DOHH2 (cell line): ENCODE measurements around the gene DCAF4.

Experiments used
- H3F3A ChIP-seq: fragments of 200-600 bp; sonication (generic), shearing (Covaris generic); 2 replicates; pipeline ENCODE4 v1.6.0; 2016; ENCODE audit warnings: antibody characterized with exemption, mild to moderate bottlenecking; ENCODE audit not compliant: control insufficient read depth, insufficient read depth
- H3K27ac ChIP-seq: fragments of 200-600 bp; sonication (generic); 2 replicates; pipeline ENCODE4 v1.5.1; 2014; ENCODE audit warnings: low read depth, mild to moderate bottlenecking, low read length, moderate library complexity
- H3K27me3 ChIP-seq: fragments of 200-600 bp; sonication (generic); 2 replicates; pipeline ENCODE4 v1.6.1; 2014; ENCODE audit warnings: mild to moderate bottlenecking, low read length, mixed read lengths; ENCODE audit not compliant: control insufficient read depth
- H3K36me3 ChIP-seq: fragments of 200-600 bp; sonication (generic); 2 replicates; pipeline ENCODE4 v1.6.1; 2014; ENCODE audit warnings: mild to moderate bottlenecking, low read length, moderate library complexity, mixed read lengths; ENCODE audit not compliant: control insufficient read depth
- H3K4me1 ChIP-seq: fragments of 200-600 bp; sonication (generic); 2 replicates; pipeline ENCODE4 v1.6.1; 2014; ENCODE audit warnings: mild to moderate bottlenecking, low read length, mixed read lengths; ENCODE audit not compliant: control insufficient read depth
- H3K4me2 ChIP-seq: fragments of 200-600 bp; sonication (generic); 2 replicates; pipeline ENCODE4 v1.6.0; 2014; ENCODE audit warnings: mild to moderate bottlenecking, low read length, moderate library complexity
- H3K4me3 ChIP-seq: fragments of 200-600 bp; sonication (generic); 2 replicates; pipeline ENCODE4 v1.5.1; 2014; ENCODE audit warnings: mild to moderate bottlenecking, low read length, mixed read lengths
- H3K79me2 ChIP-seq: fragments of 200-600 bp; sonication (generic); 2 replicates; pipeline ENCODE4 v1.6.1; 2014; ENCODE audit warnings: mild to moderate bottlenecking, low read length, mixed read lengths; ENCODE audit not compliant: control insufficient read depth
- H3K9me2 ChIP-seq: fragments of 200-600 bp; sonication (generic); replicated peaks from 2 replicates; pipeline ENCODE4 v1.6.1; 2014; ENCODE audit warnings: mild to moderate bottlenecking, low read length, mixed read lengths; ENCODE audit not compliant: control insufficient read depth
- H3K9me3 ChIP-seq: fragments of 200-600 bp; sonication (generic); 2 replicates; pipeline ENCODE4 v1.6.1; 2014; ENCODE audit warnings: antibody characterized with exemption, low read length, mixed read lengths; ENCODE audit not compliant: control insufficient read depth, insufficient read depth
- H4K20me1 ChIP-seq: fragments of 200-600 bp; sonication (generic); 2 replicates; pipeline ENCODE4 v1.6.0; 2014; ENCODE audit warnings: low read depth, mild to moderate bottlenecking, antibody characterized with exemption, low read length, moderate library complexity; ENCODE audit not compliant: control insufficient read depth, insufficient read depth
- CTCF ChIP-seq: fragments of 200-600 bp; sonication (generic); IDR thresholded peaks from one replicate; pipeline ENCODE4 v1.5.1; 2014; ENCODE audit warnings: antibody characterized with exemption, mild to moderate bottlenecking, low read depth, low read length; ENCODE audit not compliant: poor library complexity, severe bottlenecking
- EZH2phosphoT487 ChIP-seq: fragments of 200-600 bp; sonication (generic); IDR thresholded peaks from 2 replicates; pipeline ENCODE4 v1.6.1; 2017; ENCODE audit warnings: borderline replicate concordance, mild to moderate bottlenecking, antibody characterized with exemption, low read length, moderate library complexity, mixed read lengths

Gene DCAF4

GRCh38 chr14:72902801-72903530 is 23.3 kb upstream of the DCAF4 start:
- no peaks in the 10 kb centered on the region for H3K4me1 ChIP-seq
- TF ChIP-seq CTCF = no peak
- no peak for TF ChIP-seq EZH2phosphoT487

GRCh38 chr14:72903716-72904115 is 22.5 kb upstream of the DCAF4 start:
- H3K36me3 ChIP-seq = no peaks in the 10 kb centered on the region
- H4K20me1 ChIP-seq = no peaks in the 10 kb centered on the region
- peaks cover 15% of the 10 kb centered on the region for H3K27me3 ChIP-seq
- H3K9me3 ChIP-seq = no peaks in the 10 kb centered on the region
- no peaks in the 10 kb centered on the region for H3K4me1 ChIP-seq
- H3K27ac ChIP-seq = no peak overlapping the region
- no peak overlapping the region for H3K4me3 ChIP-seq
- H3K9me2 ChIP-seq = no peaks in the 10 kb centered on the region
- no peak overlapping the region for H3K4me2 ChIP-seq
- no peaks in the 10 kb centered on the region for H3F3A ChIP-seq
- no peaks in the 10 kb centered on the region for H3K79me2 ChIP-seq
- no peak for TF ChIP-seq EZH2phosphoT487
- no peak for TF ChIP-seq CTCF

More at GRCh38 chr14:72902801-72903530, 23.3 kb upstream of the DCAF4 start:
- H3K27me3 ChIP-seq = peaks cover 15% of the 10 kb centered on the region
- H3K9me2 ChIP-seq = no peaks in the 10 kb centered on the region
- no peaks in the 10 kb centered on the region for H3K9me3 ChIP-seq
- H3K4me3 ChIP-seq = no peak overlapping the region
- H3K79me2 ChIP-seq = no peaks in the 10 kb centered on the region
- H3F3A ChIP-seq = no peaks in the 10 kb centered on the region
- H3K4me2 ChIP-seq = no peak overlapping the region
- no peaks in the 10 kb centered on the region for H3K36me3 ChIP-seq
- no peak overlapping the region for H3K27ac ChIP-seq
- no peaks in the 10 kb centered on the region for H4K20me1 ChIP-seq

GRCh38 chr14:72904218-72904617 is 22.0 kb upstream of the DCAF4 start:
- Histone ChIP-seq H3K4me2 (no peak overlapping the region), H3K36me3 (no peaks in the 10 kb centered on the region), H3K27me3 (peaks cover 18% of the 10 kb centered on the region), H3K27ac (no peak overlapping the region), H3F3A (no peaks in the 10 kb centered on the region), H4K20me1 (no peaks in the 10 kb centered on the region), H3K79me2 (no peaks in the 10 kb centered on the region), H3K4me1 (no peaks in the 10 kb centered on the region), H3K9me3 (no peaks in the 10 kb centered on the region), H3K4me3 (no peak overlapping the region), H3K9me2 (no peaks in the 10 kb centered on the region)
- TF ChIP-seq CTCF (no peak), EZH2phosphoT487 (no peak)
